Measurements from ENCODE around the gene FHDC1.
A peak's percentile ranks its signal among the peaks of the same experiment; 100 is the strongest.

FHDC1 gene

GRCh38 chr4:152929888-152930287, 6.2 kb upstream of the FHDC1 start:
- H3K9me3 ChIP-seq (ENCODE audit: low read length), result no peaks in the 10 kb centered on the region
- H3K4me3 ChIP-seq (ENCODE audit: low read depth, low read length, poor library complexity, severe bottlenecking), result no peak overlapping the region
- H3K36me3 ChIP-seq (ENCODE audit: insufficient read depth, low read length), result no peaks in the 10 kb centered on the region
- no peaks in the 10 kb centered on the region for H3K9me2 ChIP-seq (ENCODE audit: low read depth, low read length)
- no peaks in the 10 kb centered on the region for H4K20me1 ChIP-seq (ENCODE audit: insufficient read depth, low read length)
- no peaks in the 10 kb centered on the region for H3K27me3 ChIP-seq (ENCODE audit: insufficient read depth, low read length)
- no peaks in the 10 kb centered on the region for H3F3A ChIP-seq (ENCODE audit: insufficient read depth, low read length)
- H3K4me1 ChIP-seq (ENCODE audit: insufficient read depth, low read length, severe bottlenecking), result no peaks in the 10 kb centered on the region
- H3K9ac ChIP-seq (ENCODE audit: low read length), result no peak overlapping the region
- no peaks in the 10 kb centered on the region for H3K79me2 ChIP-seq (ENCODE audit: insufficient read depth, low read length)
- H3K27ac ChIP-seq (ENCODE audit: low read depth, low read length, poor library complexity, severe bottlenecking), result no peak overlapping the region
- H2AFZ ChIP-seq (ENCODE audit: low read length), result no peak overlapping the region
- H3K4me2 ChIP-seq (ENCODE audit: low read length), result no peak overlapping the region
- TF ChIP-seq EZH2 (IDR thresholded peaks at IDR 0.05; ENCODE audit: borderline replicate concordance, low read length) (no peak), CTCF (IDR thresholded peaks at IDR 0.05; ENCODE audit: low read length) (no peak)

- H3K27ac ChIP-seq (ENCODE audit: low read depth, low read length, poor library complexity, severe bottlenecking), result no peak overlapping the region
- H2AFZ ChIP-seq (ENCODE audit: low read length), result no peak overlapping the region
- H3K27me3 ChIP-seq (ENCODE audit: insufficient read depth, low read length), result no peaks in the 10 kb centered on the region; the same call in 1 of the 2 replicates
- no peaks in the 10 kb centered on the region for H3K9me3 ChIP-seq (ENCODE audit: low read length)
- H3K4me1 ChIP-seq (ENCODE audit: insufficient read depth, low read length, severe bottlenecking), result no peaks in the 10 kb centered on the region
- H3F3A ChIP-seq (ENCODE audit: insufficient read depth, low read length), result no peaks in the 10 kb centered on the region
- TF ChIP-seq CTCF (IDR thresholded peaks at IDR 0.05; ENCODE audit: low read length) (0 out of 2 replicates have a peak, but pooled peaks have one; percentile 17), EZH2 (IDR thresholded peaks at IDR 0.05; ENCODE audit: borderline replicate concordance, low read length) (no peak)
- no peaks in the 10 kb centered on the region for H3K9me2 ChIP-seq (ENCODE audit: low read depth, low read length)
- H3K36me3 ChIP-seq (ENCODE audit: insufficient read depth, low read length), result no peaks in the 10 kb centered on the region
- no peaks in the 10 kb centered on the region for H3K79me2 ChIP-seq (ENCODE audit: insufficient read depth, low read length)
- H3K4me2 ChIP-seq (ENCODE audit: low read length), result no peak overlapping the region
- no peak overlapping the region for H3K9ac ChIP-seq (ENCODE audit: low read length)
- no peaks in the 10 kb centered on the region for H4K20me1 ChIP-seq (ENCODE audit: insufficient read depth, low read length)
- no peak overlapping the region for H3K4me3 ChIP-seq (ENCODE audit: low read depth, low read length, poor library complexity, severe bottlenecking)
These were observed 980 bp upstream of the FHDC1 start for GRCh38 chr4:152935143-152935542.

- Histone ChIP-seq H3K4me3 (ENCODE audit: low read depth, low read length, poor library complexity, severe bottlenecking) (peak overlapping the region; percentile 35), H3K27ac (ENCODE audit: low read depth, low read length, poor library complexity, severe bottlenecking) (no peak overlapping the region), H3K9me2 (ENCODE audit: low read depth, low read length) (no peaks in the 10 kb centered on the region), H3K27me3 (ENCODE audit: insufficient read depth, low read length) (no peaks in the 10 kb centered on the region; the same call in 1 of the 2 replicates), H3K4me2 (ENCODE audit: low read length) (peak overlapping the region; percentile 58), H3K36me3 (ENCODE audit: insufficient read depth, low read length) (no peaks in the 10 kb centered on the region), H3K9ac (ENCODE audit: low read length) (no peak overlapping the region), H3F3A (ENCODE audit: insufficient read depth, low read length) (no peaks in the 10 kb centered on the region), H4K20me1 (ENCODE audit: insufficient read depth, low read length) (no peaks in the 10 kb centered on the region), H2AFZ (ENCODE audit: low read length) (no peak overlapping the region), H3K79me2 (ENCODE audit: insufficient read depth, low read length) (no peaks in the 10 kb centered on the region), H3K9me3 (ENCODE audit: low read length) (no peaks in the 10 kb centered on the region), H3K4me1 (ENCODE audit: insufficient read depth, low read length, severe bottlenecking) (no peaks in the 10 kb centered on the region)
- TF ChIP-seq EZH2 (IDR thresholded peaks at IDR 0.05; ENCODE audit: borderline replicate concordance, low read length), result no peak
- TF ChIP-seq CTCF (IDR thresholded peaks at IDR 0.05; ENCODE audit: low read length), result no peak
These were observed 568 bp downstream of the FHDC1 start for GRCh38 chr4:152936446-152937335.

Measured in OCI-LY1 (cell line).